ENCODE data around the gene SMG7.
A peak's percentile ranks its signal among the peaks of the same experiment; 100 is the strongest.

The SMG7 gene

GRCh38 chr1:183585038-183585437 lies 112.7 kb downstream of the SMG7 start:
- Histone ChIP-seq H3K36me3 (ENCODE audit: control insufficient read depth in 2 of 2, insufficient read depth in 1 of 2, low read length in 2 of 2) (no peaks in the 10 kb centered on the region), H3K27ac (ENCODE audit: extremely low read depth, low read depth, low read length) (no peak overlapping the region), H3K9me3 (ENCODE audit: control insufficient read depth, insufficient read depth, low read depth, low read length) (no peaks in the 10 kb centered on the region), H3K4me1 (ENCODE audit: control insufficient read depth, insufficient read depth, low read length) (no peaks in the 10 kb centered on the region), H3K4me3 (ENCODE audit: low read depth, low read length) (no peak overlapping the region)
- POLR2A ChIA-PET: no interaction called here
- CTCF ChIA-PET: interaction anchor here (0.7 kb wide), 1 partner anchor 593 kb away, joined by 3 read pairs; no protein-coding TSS in a partner anchor
- TF ChIP-seq KLF17 (tag by site-specific recombination; IDR thresholded peaks at IDR 0.05) (peak; percentile 72; the same call in 1 of the 2 replicates), ZFHX2 (tag by site-specific recombination; conservative IDR thresholded peaks at IDR 0.05) (peak; percentile 36; the same call in 1 of the 2 replicates), ZNF677 (tag by site-specific recombination; IDR thresholded peaks at IDR 0.05) (no peak), ZNF610 (tag by site-specific recombination; IDR thresholded peaks at IDR 0.05; ENCODE audit: borderline replicate concordance) (no peak), ZNF830 (tag by site-specific recombination; IDR thresholded peaks at IDR 0.05; ENCODE audit: low read depth) (no peak), TRIM28 (IDR thresholded peaks at IDR 0.05; ENCODE audit: borderline replicate concordance, low read length) (no peak), ZSCAN4 (tag by site-specific recombination; IDR thresholded peaks at IDR 0.05) (no peak), KLF1 (tag by site-specific recombination; IDR thresholded peaks at IDR 0.05) (peak; percentile 99), ZNF624 (tag by site-specific recombination; IDR thresholded peaks at IDR 0.05) (no peak), EGR2 (tag by site-specific recombination; IDR thresholded peaks at IDR 0.05; ENCODE audit: low read depth) (0 out of 2 replicates have a peak, but pooled peaks have one; percentile 17), ZNF596 (tag by site-specific recombination; IDR thresholded peaks at IDR 0.05) (no peak), SP7 (tag by site-specific recombination; IDR thresholded peaks at IDR 0.05) (no peak), ZNF600 (tag by site-specific recombination; IDR thresholded peaks at IDR 0.05) (no peak), REPIN1 (tag by site-specific recombination; IDR thresholded peaks at IDR 0.05; ENCODE audit: low read depth) (no peak), ZNF341 (tag by site-specific recombination; IDR thresholded peaks at IDR 0.05; ENCODE audit: low read depth) (no peak), HOXA7 (CRISPR knock-in tag; IDR thresholded peaks at IDR 0.05; ENCODE audit: borderline replicate concordance) (no peak), ZNF112 (tag by site-specific recombination; IDR thresholded peaks at IDR 0.05) (no peak), ZNF223 (tag by site-specific recombination; IDR thresholded peaks at IDR 0.05) (no peak), ZNF549 (tag by site-specific recombination; IDR thresholded peaks at IDR 0.05) (no peak)
- TF ChIP-seq, protein P1, sequence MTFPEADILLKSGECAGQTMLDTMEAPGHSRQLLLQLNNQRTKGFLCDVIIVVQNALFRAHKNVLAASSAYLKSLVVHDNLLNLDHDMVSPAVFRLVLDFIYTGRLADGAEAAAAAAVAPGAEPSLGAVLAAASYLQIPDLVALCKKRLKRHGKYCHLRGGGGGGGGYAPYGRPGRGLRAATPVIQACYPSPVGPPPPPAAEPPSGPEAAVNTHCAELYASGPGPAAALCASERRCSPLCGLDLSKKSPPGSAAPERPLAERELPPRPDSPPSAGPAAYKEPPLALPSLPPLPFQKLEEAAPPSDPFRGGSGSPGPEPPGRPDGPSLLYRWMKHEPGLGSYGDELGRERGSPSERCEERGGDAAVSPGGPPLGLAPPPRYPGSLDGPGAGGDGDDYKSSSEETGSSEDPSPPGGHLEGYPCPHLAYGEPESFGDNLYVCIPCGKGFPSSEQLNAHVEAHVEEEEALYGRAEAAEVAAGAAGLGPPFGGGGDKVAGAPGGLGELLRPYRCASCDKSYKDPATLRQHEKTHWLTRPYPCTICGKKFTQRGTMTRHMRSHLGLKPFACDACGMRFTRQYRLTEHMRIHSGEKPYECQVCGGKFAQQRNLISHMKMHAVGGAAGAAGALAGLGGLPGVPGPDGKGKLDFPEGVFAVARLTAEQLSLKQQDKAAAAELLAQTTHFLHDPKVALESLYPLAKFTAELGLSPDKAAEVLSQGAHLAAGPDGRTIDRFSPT (tag by site-specific recombination; IDR thresholded peaks at IDR 0.05): no peak
- TF ChIP-seq, protein P2, sequence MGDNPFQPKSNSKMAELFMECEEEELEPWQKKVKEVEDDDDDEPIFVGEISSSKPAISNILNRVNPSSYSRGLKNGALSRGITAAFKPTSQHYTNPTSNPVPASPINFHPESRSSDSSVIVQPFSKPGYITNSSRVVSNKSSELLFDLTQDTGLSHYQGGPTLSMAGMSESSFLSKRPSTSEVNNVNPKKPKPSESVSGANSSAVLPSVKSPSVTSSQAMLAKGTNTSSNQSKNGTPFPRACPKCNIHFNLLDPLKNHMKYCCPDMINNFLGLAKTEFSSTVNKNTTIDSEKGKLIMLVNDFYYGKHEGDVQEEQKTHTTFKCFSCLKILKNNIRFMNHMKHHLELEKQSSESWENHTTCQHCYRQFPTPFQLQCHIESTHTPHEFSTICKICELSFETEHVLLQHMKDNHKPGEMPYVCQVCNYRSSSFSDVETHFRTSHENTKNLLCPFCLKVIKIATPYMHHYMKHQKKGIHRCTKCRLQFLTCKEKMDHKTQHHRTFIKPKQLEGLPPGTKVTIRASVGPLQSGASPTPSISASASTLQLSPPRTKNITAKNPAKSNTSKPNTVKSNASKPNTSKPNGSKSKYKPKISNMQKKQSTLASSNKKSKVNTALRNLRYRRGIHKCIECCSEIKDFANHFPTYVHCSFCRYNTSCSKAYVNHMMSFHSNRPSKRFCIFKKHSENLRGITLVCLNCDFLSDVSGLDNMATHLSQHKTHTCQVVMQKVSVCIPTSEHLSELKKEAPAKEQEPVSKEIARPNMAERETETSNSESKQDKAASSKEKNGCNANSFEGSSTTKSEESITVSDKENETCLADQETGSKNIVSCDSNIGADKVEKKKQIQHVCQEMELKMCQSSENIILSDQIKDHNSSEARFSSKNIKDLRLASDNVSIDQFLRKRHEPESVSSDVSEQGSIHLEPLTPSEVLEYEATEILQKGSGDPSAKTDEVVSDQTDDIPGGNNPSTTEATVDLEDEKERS (tag by site-specific recombination; IDR thresholded peaks at IDR 0.05): no peak

Data from HEK293 (cell line).